ENCODE results near the gene POLDIP2. TPM values are rescaled to one million over a fixed set of nuclear protein-coding genes. Genes with fewer than 3 reads are reported as not detected.

Gene POLDIP2
- total RNA-seq, 2 experiments from 2014 or later = 88.8 to 89.2 TPM

DNA sequence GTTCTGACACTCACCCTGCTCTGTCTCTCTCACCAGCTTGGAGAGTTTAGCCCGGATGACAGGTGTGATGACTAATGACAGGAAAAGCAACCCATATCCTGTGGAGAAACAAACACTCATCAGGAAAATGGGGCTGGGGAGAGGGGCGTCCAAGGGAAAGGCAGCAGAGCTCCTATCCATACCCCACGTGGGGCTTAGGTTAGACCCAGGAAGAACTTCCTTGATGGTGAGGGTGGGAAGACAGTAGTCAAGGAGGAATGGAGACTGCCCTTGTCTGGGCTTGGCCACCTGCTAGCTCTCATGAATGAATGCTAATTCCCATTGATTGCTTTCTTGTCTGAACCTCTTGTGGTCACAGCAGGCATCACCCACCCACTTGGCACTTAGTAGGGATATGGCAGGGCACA, 44.9 kb upstream of the POLDIP2 start:
- Histone ChIP-seq H3K9me2 (ENCODE audit: insufficient read depth, low read length) (no peaks in the 10 kb centered on the region), H3K9me3 (ENCODE audit: low read length) (no peaks in the 10 kb centered on the region), H2AFZ (ENCODE audit: low read length) (no peak overlapping the region), H3K36me3 (ENCODE audit: insufficient read depth, low read length) (no peaks in the 10 kb centered on the region), H3K79me2 (ENCODE audit: insufficient read depth, low read depth, low read length) (no peaks in the 10 kb centered on the region), H4K20me1 (ENCODE audit: insufficient read depth, low read length) (no peaks in the 10 kb centered on the region), H3K4me1 (ENCODE audit: insufficient read depth, low read length, poor library complexity, severe bottlenecking) (no peaks in the 10 kb centered on the region), H3K27ac (ENCODE audit: low read depth, low read length, poor library complexity, severe bottlenecking) (no peak overlapping the region), H3K4me3 (ENCODE audit: low read depth, low read length, poor library complexity, severe bottlenecking) (no peak overlapping the region), H3K4me2 (ENCODE audit: low read length) (no peak overlapping the region)
- POLR2A ChIA-PET = no interaction called here
- DNase-seq (ENCODE audit: low spot score) = no peak
- no TSS peak for BruUV-seq (replicated peaks)
- CTCF ChIA-PET (ENCODE audit: unreplicated experiment) = no interaction called here
- intact Hi-C loops (cut with micrococcal nuclease; ENCODE audit: unreplicated experiment) = no loop called here
- no peak for TF ChIP-seq EZH2phosphoT487 (IDR thresholded peaks at IDR 0.05; ENCODE audit: borderline replicate concordance, low read depth, low read length)
- TF ChIP-seq, protein P1, sequence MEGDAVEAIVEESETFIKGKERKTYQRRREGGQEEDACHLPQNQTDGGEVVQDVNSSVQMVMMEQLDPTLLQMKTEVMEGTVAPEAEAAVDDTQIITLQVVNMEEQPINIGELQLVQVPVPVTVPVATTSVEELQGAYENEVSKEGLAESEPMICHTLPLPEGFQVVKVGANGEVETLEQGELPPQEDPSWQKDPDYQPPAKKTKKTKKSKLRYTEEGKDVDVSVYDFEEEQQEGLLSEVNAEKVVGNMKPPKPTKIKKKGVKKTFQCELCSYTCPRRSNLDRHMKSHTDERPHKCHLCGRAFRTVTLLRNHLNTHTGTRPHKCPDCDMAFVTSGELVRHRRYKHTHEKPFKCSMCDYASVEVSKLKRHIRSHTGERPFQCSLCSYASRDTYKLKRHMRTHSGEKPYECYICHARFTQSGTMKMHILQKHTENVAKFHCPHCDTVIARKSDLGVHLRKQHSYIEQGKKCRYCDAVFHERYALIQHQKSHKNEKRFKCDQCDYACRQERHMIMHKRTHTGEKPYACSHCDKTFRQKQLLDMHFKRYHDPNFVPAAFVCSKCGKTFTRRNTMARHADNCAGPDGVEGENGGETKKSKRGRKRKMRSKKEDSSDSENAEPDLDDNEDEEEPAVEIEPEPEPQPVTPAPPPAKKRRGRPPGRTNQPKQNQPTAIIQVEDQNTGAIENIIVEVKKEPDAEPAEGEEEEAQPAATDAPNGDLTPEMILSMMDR (conservative IDR thresholded peaks at IDR 0.05; ENCODE audit: low read length) = no peak

DNA sequence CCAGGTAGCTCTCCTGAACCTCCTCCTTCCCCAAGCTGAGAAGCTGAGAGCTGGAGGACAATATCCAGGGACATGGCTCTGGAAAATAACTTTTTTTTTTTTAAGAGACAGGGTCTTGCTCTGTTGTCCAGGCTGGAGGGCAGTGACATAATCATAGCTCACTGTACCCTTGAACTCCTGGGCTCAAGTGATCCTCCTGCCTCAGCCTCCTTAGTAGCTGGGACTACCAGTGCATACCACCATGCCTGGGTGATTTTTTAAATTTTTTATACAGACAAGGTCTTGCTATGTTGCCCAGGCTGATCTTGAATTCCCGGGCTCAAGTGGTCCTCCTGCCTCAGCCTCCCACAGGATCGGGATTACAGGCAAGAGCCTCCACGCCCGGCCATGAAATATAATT, 42.5 kb upstream of the POLDIP2 start:
- Histone ChIP-seq H3K4me3 (ENCODE audit: low read depth, low read length, poor library complexity, severe bottlenecking) (no peak overlapping the region), H3K36me3 (ENCODE audit: insufficient read depth, low read length) (no peaks in the 10 kb centered on the region; the same call in 1 of the 2 replicates), H4K20me1 (ENCODE audit: insufficient read depth, low read length) (no peaks in the 10 kb centered on the region), H3K9me3 (ENCODE audit: low read length) (no peaks in the 10 kb centered on the region), H3K4me2 (ENCODE audit: low read length) (no peak overlapping the region), H3K27ac (ENCODE audit: low read depth, low read length, poor library complexity, severe bottlenecking) (no peak overlapping the region), H3K79me2 (ENCODE audit: insufficient read depth, low read depth, low read length) (no peaks in the 10 kb centered on the region), H2AFZ (ENCODE audit: low read length) (no peak overlapping the region), H3K9me2 (ENCODE audit: insufficient read depth, low read length) (no peaks in the 10 kb centered on the region), H3K4me1 (ENCODE audit: insufficient read depth, low read length, poor library complexity, severe bottlenecking) (no peaks in the 10 kb centered on the region)
- intact Hi-C loops (cut with micrococcal nuclease; ENCODE audit: unreplicated experiment) = no loop called here
- no peak for DNase-seq (ENCODE audit: low spot score)
- POLR2A ChIA-PET = interaction anchor here (0.5 kb wide), 1 partner anchor 72 kb away, joined by 3 read pairs; no protein-coding TSS in a partner anchor
- TF ChIP-seq, protein P1 (conservative IDR thresholded peaks at IDR 0.05; ENCODE audit: low read length) = no peak
- TF ChIP-seq EZH2phosphoT487 (IDR thresholded peaks at IDR 0.05; ENCODE audit: borderline replicate concordance, low read depth, low read length) = no peak
- CTCF ChIA-PET (ENCODE audit: unreplicated experiment) = no interaction called here
- BruUV-seq (replicated peaks) = no TSS peak

DNA sequence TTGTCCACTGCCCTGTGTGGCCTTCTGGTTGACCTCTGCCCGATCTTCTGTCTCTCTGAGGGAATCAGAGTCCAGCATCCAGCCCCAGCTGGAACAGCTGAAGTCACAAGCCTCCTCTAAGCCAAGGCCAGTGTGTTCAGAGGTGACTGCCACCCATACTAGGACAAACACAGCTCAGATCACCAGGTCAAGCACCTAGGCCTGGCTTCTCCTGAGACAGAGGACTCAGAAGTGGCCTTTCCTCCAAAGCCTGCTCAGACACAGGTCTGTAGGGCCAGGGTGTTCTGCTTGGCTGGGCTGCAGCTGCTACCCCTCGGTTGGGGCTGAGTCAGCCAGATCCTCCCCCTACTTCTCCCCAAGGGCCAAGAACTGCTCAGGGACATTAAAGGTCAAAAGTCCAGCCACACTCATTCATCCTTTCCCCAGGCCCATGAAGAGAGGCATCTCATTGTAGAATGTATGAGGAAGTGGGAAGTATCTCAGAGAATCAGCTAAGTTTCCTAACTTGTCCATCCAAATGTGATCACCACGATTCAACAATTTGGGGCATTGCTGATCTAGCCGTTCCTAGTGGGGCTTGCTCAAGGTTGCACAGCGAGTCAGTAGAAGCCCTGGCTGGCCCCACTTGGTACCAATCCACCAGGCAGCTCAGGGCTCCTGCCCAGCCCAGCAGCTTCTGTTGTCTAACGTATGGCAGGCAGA, 41.1 kb upstream of the POLDIP2 start:
- Histone ChIP-seq H3K36me3 (ENCODE audit: insufficient read depth, low read length) (no peaks in the 10 kb centered on the region; the same call in 1 of the 2 replicates), H3K4me1 (ENCODE audit: insufficient read depth, low read length, poor library complexity, severe bottlenecking) (no peaks in the 10 kb centered on the region), H3K79me2 (ENCODE audit: insufficient read depth, low read depth, low read length) (no peaks in the 10 kb centered on the region), H3K27ac (ENCODE audit: low read depth, low read length, poor library complexity, severe bottlenecking) (no peak overlapping the region), H4K20me1 (ENCODE audit: insufficient read depth, low read length) (no peaks in the 10 kb centered on the region), H2AFZ (ENCODE audit: low read length) (no peak overlapping the region), H3K9me3 (ENCODE audit: low read length) (no peaks in the 10 kb centered on the region), H3K4me3 (ENCODE audit: low read depth, low read length, poor library complexity, severe bottlenecking) (no peak overlapping the region), H3K4me2 (ENCODE audit: low read length) (no peak overlapping the region), H3K9me2 (ENCODE audit: insufficient read depth, low read length) (no peaks in the 10 kb centered on the region)
- DNase-seq (ENCODE audit: low spot score) = no peak
- ChIA-PET CTCF (ENCODE audit: unreplicated experiment) (no interaction called here), POLR2A (no interaction called here)
- intact Hi-C loops (cut with micrococcal nuclease; ENCODE audit: unreplicated experiment) = no loop called here
- BruUV-seq (replicated peaks) = no TSS peak
- TF ChIP-seq EZH2phosphoT487 (IDR thresholded peaks at IDR 0.05; ENCODE audit: borderline replicate concordance, low read depth, low read length) = no peak
- TF ChIP-seq, protein P1 (conservative IDR thresholded peaks at IDR 0.05; ENCODE audit: low read length) = no peak

Data from OCI-LY7 (cell line).